Superior temporal gyrus (tissue), 1 donor: Measurements from ENCODE around the gene TSGA10.
"Not testable (repeated sequence)": the region's sequence is repeated elsewhere in the genome, so short reads cannot be mapped to it uniquely, and the experiment has no call there.

Source experiments
- DNase-seq: peaks from one replicate; pipeline ENCODE4 v3.0.0-alpha.2; 2016; ENCODE audit errors: extremely low spot score

Gene TSGA10

GRCh38 chr2:99153921-99154604 lies 679 bp downstream of the TSGA10 start:
- peak; percentile 59 for DNase-seq

- no peak for DNase-seq
Measured at GRCh38 chr2:99152199-99152895, 2.4 kb downstream of the TSGA10 start.

- DNase-seq: peak; percentile 2
Measured at GRCh38 chr2:99150706-99151105, 4.0 kb downstream of the TSGA10 start.

GRCh38 chr2:99141110-99142108 lies 13.3 kb downstream of the TSGA10 start, which contains the start of gene C2orf15:
Gene C2orf15 (plus strand): TSS chr2:99141707. CDS start chr2:99150559, 8,852 bp downstream.
- peak; percentile 89 for DNase-seq

GRCh38 chr2:99140860-99141109 lies 14.0 kb downstream of the TSGA10 start:
- no peak for DNase-seq

- peak; percentile 62 for DNase-seq
Measured at GRCh38 chr2:99140056-99140859, 14.5 kb downstream of the TSGA10 start.

GRCh38 chr2:99139003-99139402 lies 15.7 kb downstream of the TSGA10 start:
- DNase-seq: no peak

GRCh38 chr2:99135044-99135556 lies 19.6 kb downstream of the TSGA10 start:
- DNase-seq: not testable (repeated sequence)

GRCh38 chr2:99127981-99128380 lies 26.8 kb downstream of the TSGA10 start:
- no peak for DNase-seq

- DNase-seq: peak; percentile 50
Measured at GRCh38 chr2:99112617-99113016, 42.1 kb downstream of the TSGA10 start.

GRCh38 chr2:99111945-99112344 lies 42.8 kb downstream of the TSGA10 start:
- DNase-seq: no peak

- DNase-seq: no peak
Measured at GRCh38 chr2:99111236-99111635, 43.5 kb downstream of the TSGA10 start.

- DNase-seq: no peak
Measured at GRCh38 chr2:99106913-99107312, 47.8 kb downstream of the TSGA10 start.

GRCh38 chr2:99104006-99104405 lies 50.7 kb downstream of the TSGA10 start:
- no peak for DNase-seq

GRCh38 chr2:99101697-99102096 lies 53.0 kb downstream of the TSGA10 start:
- peak; percentile 63 for DNase-seq

- no peak for DNase-seq
Measured at GRCh38 chr2:99096728-99097127, 58.0 kb downstream of the TSGA10 start.

- no peak for DNase-seq
Measured at GRCh38 chr2:99088017-99088416, 66.7 kb downstream of the TSGA10 start.

GRCh38 chr2:99086385-99086784 lies 68.4 kb downstream of the TSGA10 start:
- no peak for DNase-seq

GRCh38 chr2:99085421-99085820 lies 69.3 kb downstream of the TSGA10 start:
- DNase-seq: no peak

GRCh38 chr2:99084256-99084655 lies 70.5 kb downstream of the TSGA10 start:
- DNase-seq: no peak

GRCh38 chr2:99081891-99082290 lies 72.9 kb downstream of the TSGA10 start:
- DNase-seq: no peak
